ENCODE measurements around the gene CCDC39. TPM values are rescaled to one million over a fixed set of nuclear protein-coding genes. Genes with fewer than 3 reads are reported as not detected.

The CCDC39 gene
- polyA plus RNA-seq, 12 donors = 0.64 to 4.2 (median 2.8) TPM; not detected in 2

Other genes with a start within 250 kb of the CCDC39 start
- 10 to 100 TPM in 11 of 12 donors, not detected in 1; 26.0 to 68.2 (median 44.6) TPM for gene TTC14, start 77.3 kb downstream of the CCDC39 start, polyA plus RNA-seq (ENCODE audit: insufficient read length in 12 of 12)
- gene FXR1, start 233.2 kb upstream of the CCDC39 start, polyA plus RNA-seq (ENCODE audit: insufficient read length in 12 of 12) = 1,000 to 10,000 TPM in 1 of 12 donors, 100 to 1,000 TPM in 11; 323 to 1,034 (median 591) TPM

Data from muscle of arm (tissue), 12 donors.